Measurements from ENCODE around the gene BNIPL. TPM values are rescaled to one million over a fixed set of nuclear protein-coding genes. Genes with fewer than 3 reads are reported as not detected.
A peak's percentile ranks its signal among the peaks of the same experiment; 100 is the strongest.

Gene BNIPL
- total and polyA plus RNA-seq, 2 of the 8 experiments (the other 6 are each of a cell fraction or from before 2014, with no cell fraction given), result 2.4 to 3.3 TPM

GRCh38 chr1:151047925-151048644 lies 11.7 kb downstream of the BNIPL start (continued):
- no peak for TF ChIP-seq USF2 (IDR thresholded peaks at IDR 0.05; ENCODE audit: low read length)
- no peak for TF ChIP-seq BACH1 (IDR thresholded peaks at IDR 0.05; ENCODE audit: low read length)
- no peak for TF ChIP-seq EGR1 (IDR thresholded peaks at IDR 0.05; ENCODE audit: borderline replicate concordance, low read depth, low read length)
- no peak for TF ChIP-seq GABPA (IDR thresholded peaks at IDR 0.05; ENCODE audit: borderline replicate concordance, insufficient read depth, low read length)
- peak; percentile 92 for TF ChIP-seq ASH2L (IDR thresholded peaks at IDR 0.05; ENCODE audit: low read length)
- TF ChIP-seq TAF7 (optimal IDR thresholded peaks at IDR 0.05; ENCODE audit: borderline replicate concordance, low read depth, low read length), result peak; percentile 68
- 0 out of 2 replicates have a peak, but pooled peaks have one; percentile 16 for TF ChIP-seq TBP (IDR thresholded peaks at IDR 0.05; ENCODE audit: low read depth, low read length)
- no peak for TF ChIP-seq CTBP2 (IDR thresholded peaks at IDR 0.05; ENCODE audit: borderline replicate concordance, insufficient read depth, insufficient read length, low read length)

All from H1 (cell line).